Psoas muscle (tissue), 8 donors: ENCODE data around the gene ARHGAP9. TPM values are rescaled to one million over a fixed set of nuclear protein-coding genes. Genes with fewer than 3 reads are reported as not detected.

Experiments
- ATAC-seq, 4 donors: fragments of 200-7000 bp; cut with Tn5 transposase; one replicate each; pipeline ENCODE4 v1.9.1; 2020; ENCODE audit warnings: moderate library complexity in 3 of 4, mild to moderate bottlenecking in 2 of 4
- DNase-seq, 2 donors: peaks; one replicate each; pipeline ENCODE4 v3.0.0-alpha.2; 2020
- H3K27ac ChIP-seq: fragments of 200-600 bp; one replicate; pipeline ENCODE4 v1.8.0; 2022
- H3K27me3 ChIP-seq, 3 donors: fragments of 200-600 bp in 1 of 3; one replicate each; pipeline versions ENCODE4 v1.6.1 to v1.8.0; 2013 to 2022; ENCODE audit warnings: low read length in 2 of 3, mild to moderate bottlenecking in 2 of 3, moderate library complexity in 1 of 3; ENCODE audit not compliant: insufficient read depth in 3 of 3
- H3K36me3 ChIP-seq, 2 donors: fragments of 200-600 bp in 1 of 2; one replicate each; pipeline versions ENCODE4 v1.6.1 to v1.8.0; 2013 to 2022; ENCODE audit warnings: low read depth in 1 of 2, mild to moderate bottlenecking in 1 of 2, moderate library complexity in 1 of 2; ENCODE audit not compliant: insufficient read depth in 1 of 2
- H3K4me1 ChIP-seq: fragments of 200-600 bp; one replicate; pipeline ENCODE4 v1.8.0; 2022
- H3K4me3 ChIP-seq: fragments of 200-600 bp; one replicate; pipeline ENCODE4 v1.8.0; 2022; ENCODE audit warnings: mild to moderate bottlenecking
- H3K9me3 ChIP-seq: fragments of 200-600 bp; one replicate; pipeline ENCODE4 v1.8.0; 2022
- CTCF ChIP-seq: fragments of 200-600 bp; IDR thresholded peaks from one replicate; pipeline ENCODE4 v1.8.0; 2022; ENCODE audit warnings: antibody characterized with exemption
- WGBS, 3 donors: extraction: QIAGEN DNeasy Blood & Tissue Kit; methylation state at CpG; one replicate each; pipeline versions ENCODE4 v1.1.6 to v1.1.7; 2013; 5-methylcytosine and 5-hydroxymethylcytosine counted together
- intact Hi-C, 2 donors: fragments of 100-400 bp; cut with DNase I; formaldehyde crosslinking; loops; one replicate each; pipeline versions ENCODE4 v1.11.0 to v1.14.2; 2022
- polyA plus RNA-seq, 3 donors: library from polyadenylated mRNA; stranded (reverse); fragments of 200-250 nt; gene quantifications; one replicate each; pipeline ENCODE4 v1.2.3, GENCODE V29; 2013
- total RNA-seq, 4 donors: library from RNA; stranded (reverse); fragmentation: NEBNext Ultra II Directional in 2 of 4; extraction: Animal tissue kit (Norgen Biotek cat#: 25700) in 2 of 4; gene quantifications; one replicate each; pipeline versions ENCODE4 v1.2.1 to v1.2.4, GENCODE V29; 2021 to 2023
- donor health status: healthy with polysubstance abuse.
- donor health status: DM: no; HTN: no; CAD: no; lungs with moderate emphysema.
- donor health status: Bipolar disorder and iron deficiency.
- donor health status: healthy.
- donor health status: DM: yes; HTN: yes; CAD: no.
- donor health status: DM: no; HTN: no; CAD: no.
- donor health status: DM: no; HTN: no; CAD: no.
- donor health status: DM: yes; HTN: yes; CAD: no.

Gene ARHGAP9
- total and polyA plus RNA-seq, 7 donors = 0.91 to 5.4 (median 2.0) TPM

GRCh38 chr12:57460468-57460784, 19.2 kb downstream of the ARHGAP9 start:
- H3K27ac ChIP-seq = no peak overlapping the region

GRCh38 chr12:57459750-57460467, 19.8 kb downstream of the ARHGAP9 start, which contains the start of gene GLI1:
Gene GLI1, plus strand, starts transcription at chr12:57459785. Its CDS starts 3,907 bp downstream, at chr12:57463692.
- H3K27ac ChIP-seq = peak within 1 kb of the TSS; percentile 61
- intact Hi-C loops = loop anchor here (2.0 to 10.0 kb wide), 5 partner anchors 151 to 245 kb away; partner anchors contain the start of gene NXPH4 (in 1 of the 2)
- TF ChIP-seq CTCF = no peak
- DNase-seq = no peak
- no peaks in the 10 kb centered on the region for H3K9me3 ChIP-seq
- ATAC-seq = no peak
- 2 to 11% (median 4%) methylated on average over 3 to 35 of the region's 36 CpGs for WGBS, 3 donors
- no peaks in the 10 kb centered on the region for H3K36me3 ChIP-seq
- peak within 1 kb of the TSS; percentile 77 for H3K4me3 ChIP-seq
- peaks cover 35% of the 10 kb centered on the region for H3K4me1 ChIP-seq
- peaks cover 0 to 8% (median 6%) of the 10 kb centered on the region in 3 donors for H3K27me3 ChIP-seq

More at GRCh38 chr12:57460468-57460784, 19.2 kb downstream of the ARHGAP9 start:
- peak overlapping the region; percentile 77 for H3K4me3 ChIP-seq
- DNase-seq = no peak
- intact Hi-C loops = loop anchor here (5.0 to 10.0 kb wide), 3 partner anchors 162 to 246 kb away; partner anchors contain the start of gene NXPH4 (in 1 of the 2)
- no peak for ATAC-seq
- H3K9me3 ChIP-seq = no peaks in the 10 kb centered on the region
- no peak for TF ChIP-seq CTCF
- 6 to 17% (median 6%) methylated on average over 6 of the region's 6 CpGs for WGBS, 3 donors
- no peaks in the 10 kb centered on the region for H3K36me3 ChIP-seq
- peaks cover 0 to 8% (median 6%) of the 10 kb centered on the region in 3 donors for H3K27me3 ChIP-seq
- H3K4me1 ChIP-seq = peaks cover 30% of the 10 kb centered on the region

GRCh38 chr12:57459055-57459749, 20.5 kb downstream of the ARHGAP9 start:
- intact Hi-C loops = loop anchor here in 1 of 2 donors (2.0 to 5.0 kb wide), 2 partner anchors 150 to 197 kb away; no protein-coding TSS in a partner anchor
- H3K9me3 ChIP-seq = no peaks in the 10 kb centered on the region
- H3K4me1 ChIP-seq = peaks cover 38% of the 10 kb centered on the region
- TF ChIP-seq CTCF = peak; percentile 89
- peak overlapping the region; percentile 77 for H3K4me3 ChIP-seq
- WGBS, 3 donors = 0 to 1% (median 0%) methylated on average over 24 of the region's 24 CpGs
- H3K27me3 ChIP-seq = peaks cover 0 to 8% (median 6%) of the 10 kb centered on the region in 3 donors
- ATAC-seq = peak; percentile 63 to 80 (median 72)
- peak overlapping the region; percentile 61 for H3K27ac ChIP-seq
- DNase-seq = peak; percentile 94 to 96
- H3K36me3 ChIP-seq = no peaks in the 10 kb centered on the region

DNA sequence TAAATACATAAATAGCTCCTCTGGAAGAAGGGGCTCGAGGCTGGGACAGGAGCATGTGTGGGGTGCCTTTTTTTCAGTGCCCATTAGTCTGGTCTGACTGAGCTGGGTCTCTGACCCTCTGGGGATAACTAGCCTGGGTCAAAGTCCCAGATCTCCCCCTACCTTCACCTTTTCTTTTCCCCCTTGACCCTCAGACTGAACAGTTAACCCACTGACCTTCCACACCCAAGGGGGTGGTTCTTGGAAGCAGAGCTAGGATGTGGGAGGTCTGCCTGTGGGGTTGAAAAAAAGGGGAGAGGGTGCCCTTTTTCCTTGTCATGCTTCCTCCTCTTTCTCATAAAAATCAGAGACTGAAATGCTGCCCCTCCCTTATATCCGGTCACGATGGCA, 21.0 kb downstream of the ARHGAP9 start:
- Histone ChIP-seq H3K9me3 (no peaks in the 10 kb centered on the region), H3K4me3 (peak overlapping the region; percentile 77), H3K4me1 (peaks cover 38% of the 10 kb centered on the region), H3K27me3 (peaks cover 0 to 8% (median 6%) of the 10 kb centered on the region in 3 donors), H3K36me3 (no peaks in the 10 kb centered on the region), H3K27ac (peak overlapping the region; percentile 61)
- no peak for DNase-seq
- TF ChIP-seq CTCF = no peak
- 36 to 57% (median 38%) methylated on average over 3 of the region's 3 CpGs for WGBS, 3 donors
- intact Hi-C loops = loop anchor here in 1 of 2 donors (2.0 to 5.0 kb wide), 2 partner anchors 150 to 196 kb away; no protein-coding TSS in a partner anchor
- no peak for ATAC-seq
